ENCODE data around the gene SCFD2. TPM values are rescaled to one million over a fixed set of nuclear protein-coding genes. Genes with fewer than 3 reads are reported as not detected.

SCFD2 gene
- total and polyA plus RNA-seq, 2 of the 8 experiments (the other 6 are each of a cell fraction or from before 2014, with no cell fraction given) = 6.2 to 10.2 TPM

DNA sequence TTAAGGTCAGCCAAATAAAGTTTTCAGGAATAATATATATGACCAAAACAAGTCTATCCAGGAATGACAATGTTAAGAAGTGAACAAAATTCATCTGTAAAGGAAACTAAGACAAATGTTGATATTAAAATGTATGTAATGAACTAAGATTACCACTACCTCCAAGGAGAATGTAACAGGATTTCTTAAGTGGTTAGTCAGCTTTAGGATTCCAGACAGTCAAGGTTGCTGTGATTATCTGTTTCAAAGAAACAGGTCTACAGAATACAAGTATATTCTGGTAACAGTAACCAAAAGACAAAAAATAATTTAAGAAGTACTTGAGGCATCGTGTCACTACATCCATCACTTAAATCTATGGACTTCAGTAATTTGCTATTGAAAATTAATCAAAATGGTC lies 172.8 kb downstream of the SCFD2 start:
- 92% methylated on average over 1 of the region's 1 CpG; no CpG with 5 or more reads in 1 of the 2 experiments for WGBS, 2 experiments (ENCODE audit: extremely low coverage in 1 of 2, insufficient coverage in 1 of 2, insufficient read length in 1 of 2, insufficient replicate concordance in 2 of 2, low coverage in 1 of 2, low lambda C conversion rate in 2 of 2, missing lambda C conversion rate in 1 of 2)
- FAIRE-seq (no peak), DNase-seq (ENCODE audit: low read depth in 1 of 2, low spot score in 2 of 2) (no peak)
- Histone ChIP-seq H2AFZ (ENCODE audit: low read length) (no peak overlapping the region), H2AK5ac (ENCODE audit: low read depth, low read length) (no peak overlapping the region), H3K79me2 (ENCODE audit: control insufficient read depth in 1 of 2, insufficient read depth in 2 of 2, low read length in 2 of 2) (no peaks in the 10 kb centered on the region), H4K20me1 (replicated peaks in 1 of 2; ENCODE audit: control insufficient read depth in 1 of 2, insufficient read depth in 2 of 2, low read length in 2 of 2) (no peaks in the 10 kb centered on the region), H4K91ac (replicated peaks; ENCODE audit: insufficient read length, low read length) (no peak overlapping the region), H3K18ac (ENCODE audit: extremely low read depth, low read length) (no peak overlapping the region), H3K23ac (ENCODE audit: insufficient read length) (no peak overlapping the region), H4K8ac (ENCODE audit: extremely low read depth, insufficient read depth, low read length) (no peak overlapping the region), H3K4me2 (ENCODE audit: insufficient read depth in 1 of 2, low read depth in 2 of 2, low read length in 2 of 2) (no peak overlapping the region), H2BK20ac (ENCODE audit: low read length) (no peak overlapping the region), H3K36me3 (ENCODE audit: control insufficient read depth in 2 of 4, insufficient read depth in 4 of 4, low read length in 3 of 4) (no peaks in the 10 kb centered on the region), H3K4me3 (ENCODE audit: extremely low read depth in 1 of 4, insufficient read depth in 2 of 4, low read depth in 3 of 4, low read length in 4 of 4) (no peak overlapping the region), H2BK5ac (ENCODE audit: low read depth, low read length) (no peak overlapping the region), H3K79me1 (ENCODE audit: low read depth, low read length) (no peaks in the 10 kb centered on the region), H2BK12ac (ENCODE audit: low read depth, low read length) (no peak overlapping the region), H3K9ac (replicated peaks in 1 of 4; ENCODE audit: extremely low read depth in 1 of 4, low read depth in 3 of 4, low read length in 3 of 4) (no peak overlapping the region), H3K56ac (replicated peaks; ENCODE audit: insufficient read length, low read depth, low read length) (no peak overlapping the region), H3K4me1 (replicated peaks in 1 of 4; ENCODE audit: control insufficient read depth in 3 of 4, insufficient read depth in 4 of 4, low read length in 3 of 4) (no peaks in the 10 kb centered on the region), H2BK120ac (replicated peaks; ENCODE audit: low read depth, low read length) (no peak overlapping the region), H3K23me2 (ENCODE audit: low read depth, low read length) (no peaks in the 10 kb centered on the region), H3K27me3 (replicated peaks in 1 of 4; ENCODE audit: control insufficient read depth in 3 of 4, extremely low read depth in 1 of 4, insufficient read depth in 3 of 4, low read length in 3 of 4) (no peaks in the 10 kb centered on the region), H4K5ac (ENCODE audit: insufficient read length, low read depth, low read length) (no peak overlapping the region), H3K14ac (ENCODE audit: insufficient read length) (no peak overlapping the region), H2BK15ac (ENCODE audit: low read length) (no peak overlapping the region), H3K9me3 (ENCODE audit: insufficient read depth in 2 of 2, low read depth in 1 of 2, low read length in 1 of 2) (no peaks in the 10 kb centered on the region), H3K27ac (ENCODE audit: low read depth, low read length) (no peak overlapping the region), H3K4ac (replicated peaks; ENCODE audit: insufficient read length, low read depth, low read length) (no peak overlapping the region)
- ChIA-PET POLR2A (ENCODE audit: partially characterized antibody) (no interaction called here), CTCF (ENCODE audit: partially characterized antibody) (no interaction called here)
- TF ChIP-seq TAF1 (IDR thresholded peaks at IDR 0.05; ENCODE audit: low read depth, low read length) = no peak
- TF ChIP-seq ASH2L (IDR thresholded peaks at IDR 0.05; ENCODE audit: low read length) = no peak
- TF ChIP-seq SAP30 (IDR thresholded peaks at IDR 0.05; ENCODE audit: insufficient read depth, insufficient replicate concordance, low read length) = no peak
- no peak for TF ChIP-seq CREB1 (IDR thresholded peaks at IDR 0.05)
- no peak for TF ChIP-seq EZH2 (IDR thresholded peaks at IDR 0.05; ENCODE audit: low read depth, low read length, severe bottlenecking)
- TF ChIP-seq, protein P1, sequence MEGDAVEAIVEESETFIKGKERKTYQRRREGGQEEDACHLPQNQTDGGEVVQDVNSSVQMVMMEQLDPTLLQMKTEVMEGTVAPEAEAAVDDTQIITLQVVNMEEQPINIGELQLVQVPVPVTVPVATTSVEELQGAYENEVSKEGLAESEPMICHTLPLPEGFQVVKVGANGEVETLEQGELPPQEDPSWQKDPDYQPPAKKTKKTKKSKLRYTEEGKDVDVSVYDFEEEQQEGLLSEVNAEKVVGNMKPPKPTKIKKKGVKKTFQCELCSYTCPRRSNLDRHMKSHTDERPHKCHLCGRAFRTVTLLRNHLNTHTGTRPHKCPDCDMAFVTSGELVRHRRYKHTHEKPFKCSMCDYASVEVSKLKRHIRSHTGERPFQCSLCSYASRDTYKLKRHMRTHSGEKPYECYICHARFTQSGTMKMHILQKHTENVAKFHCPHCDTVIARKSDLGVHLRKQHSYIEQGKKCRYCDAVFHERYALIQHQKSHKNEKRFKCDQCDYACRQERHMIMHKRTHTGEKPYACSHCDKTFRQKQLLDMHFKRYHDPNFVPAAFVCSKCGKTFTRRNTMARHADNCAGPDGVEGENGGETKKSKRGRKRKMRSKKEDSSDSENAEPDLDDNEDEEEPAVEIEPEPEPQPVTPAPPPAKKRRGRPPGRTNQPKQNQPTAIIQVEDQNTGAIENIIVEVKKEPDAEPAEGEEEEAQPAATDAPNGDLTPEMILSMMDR (IDR thresholded peaks at IDR 0.05; ENCODE audit: control extremely low read depth in 1 of 3, insufficient read depth in 1 of 3, low read depth in 1 of 3, low read length in 3 of 3) = no peak
- TF ChIP-seq RFX5 (IDR thresholded peaks at IDR 0.05; ENCODE audit: borderline replicate concordance, low read depth, low read length) = no peak
- no peak for TF ChIP-seq RBBP5 (IDR thresholded peaks at IDR 0.05; ENCODE audit: borderline replicate concordance, low read depth, low read length)
- TF ChIP-seq YY1 (IDR thresholded peaks at IDR 0.05; ENCODE audit: low read depth, low read length) = no peak
- no peak for TF ChIP-seq SRF (IDR thresholded peaks at IDR 0.05; ENCODE audit: low read depth, low read length)
- TF ChIP-seq PHF8 (conservative IDR thresholded peaks at IDR 0.05; ENCODE audit: low read depth, low read length) = no peak
- no peak for TF ChIP-seq SP2 (IDR thresholded peaks at IDR 0.05; ENCODE audit: low read length)
- TF ChIP-seq KDM5A (IDR thresholded peaks at IDR 0.05; ENCODE audit: low read length) = no peak

Data from H1 (cell line).